PFSK-1 (cell line): ENCODE results near the gene LINGO3.

Experiments
- FOXP2 ChIP-seq: optimal IDR thresholded peaks from 2 replicates; pipeline ENCODE3; 2011; ENCODE audit warnings: borderline replicate concordance, control low read depth, inconsistent platforms; ENCODE audit not compliant: insufficient read depth; ENCODE audit errors: extremely low read length, extremely low read depth
- POLR2AphosphoS5 ChIP-seq: IDR thresholded peaks from 2 replicates; pipeline ENCODE4 v1.6.1; 2012; ENCODE audit warnings: low read depth, mild to moderate bottlenecking, control low read depth, low read length, moderate library complexity
- SIN3A ChIP-seq: IDR thresholded peaks from 2 replicates; pipeline ENCODE4 v1.6.1; 2012; ENCODE audit warnings: mild to moderate bottlenecking, low read length, moderate library complexity, borderline replicate concordance; ENCODE audit not compliant: insufficient read depth
- TAF1 ChIP-seq: IDR thresholded peaks from 2 replicates; pipeline ENCODE4 v1.6.1; 2012; ENCODE audit warnings: low read length, control low read depth, borderline replicate concordance; ENCODE audit not compliant: insufficient read depth
- TF ChIP-seq, protein P1 (sequence below), 2 experiments: IDR thresholded peaks; 2 replicates each; pipeline versions ENCODE4 v1.6.1 to v1.8.0; 2011 to 2012; ENCODE audit warnings: low read depth in 2 of 2, low read length in 2 of 2, control low read depth in 1 of 2, inconsistent platforms in 1 of 2, mild to moderate bottlenecking in 1 of 2, moderate library complexity in 1 of 2; ENCODE audit not compliant: insufficient read depth in 1 of 2

LINGO3 gene

DNA sequence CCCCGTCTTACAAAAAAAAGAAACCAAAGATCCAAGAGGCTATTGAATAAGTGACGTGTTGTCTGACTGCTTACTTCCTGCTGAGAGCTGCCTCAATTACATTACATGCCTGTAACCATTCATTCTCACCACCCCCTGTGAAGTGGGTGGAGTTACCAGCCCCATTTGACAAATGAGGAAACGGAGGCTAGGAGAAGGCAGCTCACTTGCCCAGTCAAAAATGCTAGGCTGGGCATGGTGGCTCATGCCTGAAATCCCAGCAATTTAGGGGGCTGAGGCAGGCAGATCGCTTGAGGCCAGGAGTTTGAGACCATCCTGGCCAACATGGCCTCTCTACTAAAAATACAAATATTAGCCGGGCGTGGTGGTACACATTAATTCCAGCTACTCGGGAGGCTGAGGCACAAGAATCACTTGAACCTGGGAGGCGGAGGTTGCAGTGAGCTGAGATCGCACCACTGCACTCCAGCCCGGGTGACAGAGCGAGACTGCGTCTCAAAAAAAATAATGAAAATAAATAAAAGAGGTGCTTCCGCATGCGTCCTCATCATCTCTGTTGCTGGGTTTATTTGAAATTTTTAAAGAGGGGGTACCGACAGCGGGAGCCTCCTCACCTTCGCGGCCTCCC, 19.9 kb upstream of the LINGO3 start:
- TF ChIP-seq, protein P1, sequence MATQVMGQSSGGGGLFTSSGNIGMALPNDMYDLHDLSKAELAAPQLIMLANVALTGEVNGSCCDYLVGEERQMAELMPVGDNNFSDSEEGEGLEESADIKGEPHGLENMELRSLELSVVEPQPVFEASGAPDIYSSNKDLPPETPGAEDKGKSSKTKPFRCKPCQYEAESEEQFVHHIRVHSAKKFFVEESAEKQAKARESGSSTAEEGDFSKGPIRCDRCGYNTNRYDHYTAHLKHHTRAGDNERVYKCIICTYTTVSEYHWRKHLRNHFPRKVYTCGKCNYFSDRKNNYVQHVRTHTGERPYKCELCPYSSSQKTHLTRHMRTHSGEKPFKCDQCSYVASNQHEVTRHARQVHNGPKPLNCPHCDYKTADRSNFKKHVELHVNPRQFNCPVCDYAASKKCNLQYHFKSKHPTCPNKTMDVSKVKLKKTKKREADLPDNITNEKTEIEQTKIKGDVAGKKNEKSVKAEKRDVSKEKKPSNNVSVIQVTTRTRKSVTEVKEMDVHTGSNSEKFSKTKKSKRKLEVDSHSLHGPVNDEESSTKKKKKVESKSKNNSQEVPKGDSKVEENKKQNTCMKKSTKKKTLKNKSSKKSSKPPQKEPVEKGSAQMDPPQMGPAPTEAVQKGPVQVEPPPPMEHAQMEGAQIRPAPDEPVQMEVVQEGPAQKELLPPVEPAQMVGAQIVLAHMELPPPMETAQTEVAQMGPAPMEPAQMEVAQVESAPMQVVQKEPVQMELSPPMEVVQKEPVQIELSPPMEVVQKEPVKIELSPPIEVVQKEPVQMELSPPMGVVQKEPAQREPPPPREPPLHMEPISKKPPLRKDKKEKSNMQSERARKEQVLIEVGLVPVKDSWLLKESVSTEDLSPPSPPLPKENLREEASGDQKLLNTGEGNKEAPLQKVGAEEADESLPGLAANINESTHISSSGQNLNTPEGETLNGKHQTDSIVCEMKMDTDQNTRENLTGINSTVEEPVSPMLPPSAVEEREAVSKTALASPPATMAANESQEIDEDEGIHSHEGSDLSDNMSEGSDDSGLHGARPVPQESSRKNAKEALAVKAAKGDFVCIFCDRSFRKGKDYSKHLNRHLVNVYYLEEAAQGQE (IDR thresholded peaks at IDR 0.05; ENCODE audit: insufficient read depth in 1 of 2, low read depth in 2 of 2, low read length in 2 of 2) = no peak
- no peak for TF ChIP-seq TAF1
- peak; percentile 67; the same call in 1 of the 2 replicates for TF ChIP-seq SIN3A

DNA sequence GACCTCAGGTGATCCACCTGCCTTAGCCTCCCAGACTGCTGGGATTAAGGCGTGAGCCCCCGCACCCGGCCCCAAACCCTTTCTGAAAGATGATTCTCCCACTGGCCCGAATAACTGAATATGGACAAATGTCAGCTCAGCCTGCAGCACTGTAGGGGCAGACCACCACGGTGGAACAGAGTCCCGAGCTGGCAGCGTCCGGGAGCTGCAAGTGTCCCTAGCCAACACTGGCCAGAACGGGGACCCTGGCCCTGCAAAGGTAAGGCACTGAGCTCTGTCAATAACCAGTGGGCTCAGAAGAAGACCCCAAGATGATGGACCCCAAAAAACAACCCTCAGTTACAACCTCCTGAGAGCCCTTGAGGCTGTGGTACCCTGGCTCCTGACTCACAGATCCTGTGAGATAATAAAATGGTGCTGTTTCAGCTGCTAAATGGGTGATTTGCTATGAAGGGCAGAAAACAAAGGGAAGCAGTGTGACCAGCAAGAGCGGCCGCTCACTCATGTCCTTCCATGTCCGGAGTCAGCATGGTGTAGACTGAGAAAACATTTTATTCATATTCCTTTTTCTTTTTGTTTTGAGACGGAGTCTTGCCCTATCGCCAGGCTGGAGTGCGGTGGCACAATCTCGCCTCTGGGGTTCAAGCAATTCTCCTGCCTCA, 18.9 kb upstream of the LINGO3 start:
- TF ChIP-seq POLR2AphosphoS5 (no peak), TAF1 (no peak), FOXP2 (no peak), SIN3A (no peak)
- TF ChIP-seq, protein P1 (IDR thresholded peaks at IDR 0.05; ENCODE audit: insufficient read depth in 1 of 2, low read depth in 2 of 2, low read length in 2 of 2) = no peak

DNA sequence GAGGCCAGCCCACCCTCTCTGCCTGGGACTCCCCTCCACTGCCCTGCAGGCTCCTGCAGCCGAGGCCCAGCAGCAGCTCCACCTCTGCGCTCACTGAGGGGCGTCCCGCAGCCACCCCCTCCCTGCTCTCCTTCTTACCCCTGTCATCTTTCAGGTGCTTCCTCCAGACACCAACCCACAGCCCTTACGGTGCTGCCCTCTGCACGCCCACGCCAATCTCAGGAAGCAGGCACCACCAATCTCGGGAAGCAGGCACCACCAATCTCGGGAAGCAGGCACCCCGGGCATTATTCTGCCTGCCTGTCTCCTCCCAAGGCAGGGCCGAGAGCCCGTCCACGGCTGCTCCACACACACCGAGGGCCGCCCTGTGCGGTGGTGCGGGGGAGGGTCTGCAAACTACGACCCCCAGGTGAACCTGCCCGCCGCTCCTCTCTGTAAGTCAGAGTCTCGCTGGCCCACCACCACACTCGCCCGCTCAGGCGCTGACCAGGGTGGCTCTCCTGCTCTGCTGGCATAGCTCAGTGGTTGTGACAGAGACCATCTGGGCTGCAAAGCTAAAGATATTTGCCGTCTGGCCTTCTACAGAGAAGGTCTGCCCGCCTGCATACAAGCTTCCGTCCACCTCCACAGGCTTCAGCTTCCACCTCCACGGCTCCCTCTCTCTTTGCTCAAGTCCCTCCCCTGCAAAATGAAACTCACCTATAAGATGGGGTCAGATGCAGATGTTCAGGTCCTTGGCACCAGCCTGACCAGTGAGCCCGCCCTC, 17.5 kb upstream of the LINGO3 start:
- no peak for TF ChIP-seq POLR2AphosphoS5
- TF ChIP-seq TAF1 = no peak
- TF ChIP-seq, protein P1 (IDR thresholded peaks at IDR 0.05; ENCODE audit: insufficient read depth in 1 of 2, low read depth in 2 of 2, low read length in 2 of 2) = no peak
- TF ChIP-seq FOXP2 = no peak
- no peak for TF ChIP-seq SIN3A

DNA sequence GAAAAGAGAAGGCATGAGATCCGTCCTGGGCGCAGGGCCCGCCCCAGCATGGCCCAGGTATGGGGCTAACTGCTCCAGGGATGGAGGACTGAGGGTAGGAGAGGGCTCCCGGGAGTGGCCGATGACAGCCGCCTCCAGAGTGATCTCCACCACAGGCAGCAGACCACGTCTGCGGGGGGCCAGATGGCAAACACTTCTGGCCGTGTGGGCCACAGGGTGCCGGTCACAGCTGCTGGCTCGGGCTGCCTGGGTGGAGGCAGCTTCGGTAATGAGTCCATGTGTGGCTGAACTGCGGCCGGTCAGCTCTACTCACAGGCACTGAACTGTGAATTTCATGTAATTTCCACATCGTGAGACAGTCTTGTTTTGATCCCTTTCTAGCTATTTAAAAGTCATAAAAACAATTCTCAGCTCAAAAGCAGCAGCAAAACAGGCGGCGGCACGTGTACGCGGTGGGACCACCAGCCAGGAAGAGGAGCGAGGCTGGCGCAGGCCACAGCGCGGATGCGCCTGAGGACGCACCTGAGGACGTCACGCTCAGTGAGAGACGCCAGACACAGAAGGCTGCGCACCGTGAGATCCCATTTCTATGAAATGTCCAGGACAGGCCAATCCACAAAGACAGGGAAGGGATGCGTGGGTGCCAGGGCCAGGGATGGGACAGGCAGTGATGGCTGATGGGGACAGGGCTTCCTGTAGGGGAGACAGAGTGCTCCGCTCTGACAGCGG, 16.4 kb upstream of the LINGO3 start:
- TF ChIP-seq, protein P1 (IDR thresholded peaks at IDR 0.05; ENCODE audit: insufficient read depth in 1 of 2, low read depth in 2 of 2, low read length in 2 of 2) = no peak
- TF ChIP-seq SIN3A (no peak), POLR2AphosphoS5 (no peak)
